Transverse colon (tissue), 4 donors: ENCODE data around the gene GRK4.

Experiments
- POLR2AphosphoS5 ChIP-seq, 3 donors: sonication (generic); formaldehyde crosslinking; IDR thresholded peaks; one replicate each; pipeline ENCODE4 v1.6.1; 2016; ENCODE audit warnings: antibody characterized with exemption in 3 of 3
- TF ChIP-seq, protein P1 (sequence below), 5 experiments: fragments of 200-600 bp in 3 of 5; fragments of 450-650 bp in 2 of 5; sonication (generic) in 3 of 5; IDR thresholded peaks; 1 replicate in 2 of 5; 2 replicates in 3 of 5; pipeline ENCODE4 v1.5.1; 2016 to 2017; ENCODE audit warnings: antibody characterized with exemption in 5 of 5, inconsistent platforms in 3 of 5, mild to moderate bottlenecking in 2 of 5, moderate library complexity in 1 of 5

- TF ChIP-seq, protein P1, sequence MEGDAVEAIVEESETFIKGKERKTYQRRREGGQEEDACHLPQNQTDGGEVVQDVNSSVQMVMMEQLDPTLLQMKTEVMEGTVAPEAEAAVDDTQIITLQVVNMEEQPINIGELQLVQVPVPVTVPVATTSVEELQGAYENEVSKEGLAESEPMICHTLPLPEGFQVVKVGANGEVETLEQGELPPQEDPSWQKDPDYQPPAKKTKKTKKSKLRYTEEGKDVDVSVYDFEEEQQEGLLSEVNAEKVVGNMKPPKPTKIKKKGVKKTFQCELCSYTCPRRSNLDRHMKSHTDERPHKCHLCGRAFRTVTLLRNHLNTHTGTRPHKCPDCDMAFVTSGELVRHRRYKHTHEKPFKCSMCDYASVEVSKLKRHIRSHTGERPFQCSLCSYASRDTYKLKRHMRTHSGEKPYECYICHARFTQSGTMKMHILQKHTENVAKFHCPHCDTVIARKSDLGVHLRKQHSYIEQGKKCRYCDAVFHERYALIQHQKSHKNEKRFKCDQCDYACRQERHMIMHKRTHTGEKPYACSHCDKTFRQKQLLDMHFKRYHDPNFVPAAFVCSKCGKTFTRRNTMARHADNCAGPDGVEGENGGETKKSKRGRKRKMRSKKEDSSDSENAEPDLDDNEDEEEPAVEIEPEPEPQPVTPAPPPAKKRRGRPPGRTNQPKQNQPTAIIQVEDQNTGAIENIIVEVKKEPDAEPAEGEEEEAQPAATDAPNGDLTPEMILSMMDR (IDR thresholded peaks at IDR 0.05) = no peak
- no peak for TF ChIP-seq POLR2AphosphoS5 (IDR thresholded peaks at IDR 0.05)
Observed at GRCh38 chr4:3035249-3035648, 71.9 kb downstream of the GRK4 start.
